ENCODE measurements around the gene C17orf100. TPM values are rescaled to one million over a fixed set of nuclear protein-coding genes. Genes with fewer than 3 reads are reported as not detected.
"Not testable (repeated sequence)": the region's sequence is repeated elsewhere in the genome, so short reads cannot be mapped to it uniquely, and the experiment has no call there.

C17orf100 gene
- total RNA-seq, 2 experiments from 2014 or later = 1.5 TPM

GRCh38 chr17:6663200-6663599 is 11.6 kb downstream of the C17orf100 start:
- CTCF ChIA-PET, POLR2A ChIA-PET: not testable (repeated sequence)

- POLR2A ChIA-PET = no interaction called here
- CTCF ChIA-PET = interaction anchor here (0.8 to 1.2 kb wide), 5 partner anchors 16 to 178 kb away, joined by 3 read pairs; no protein-coding TSS in a partner anchor
These were observed 14.5 kb downstream of the C17orf100 start for GRCh38 chr17:6666077-6666521.

GRCh38 chr17:6666557-6666956 is 15.0 kb downstream of the C17orf100 start:
- ChIA-PET CTCF (interaction anchor here (0.7 to 1.2 kb wide), 6 partner anchors 16 to 177 kb away, joined by 3 read pairs; no protein-coding TSS in a partner anchor), POLR2A (no interaction called here)

- ChIA-PET CTCF (interaction anchor here (0.7 to 1.0 kb wide), 2 partner anchors 132 to 243 kb away, joined by 3 to 5 read pairs; no protein-coding TSS in a partner anchor), POLR2A (no interaction called here)
These were observed 16.0 kb downstream of the C17orf100 start for GRCh38 chr17:6667516-6667915.

GRCh38 chr17:6668219-6668618 is 16.7 kb downstream of the C17orf100 start:
- ChIA-PET CTCF (interaction anchor here (1.0 to 1.5 kb wide), 2 partner anchors 132 to 242 kb away, joined by 4 to 5 read pairs; no protein-coding TSS in a partner anchor), POLR2A (no interaction called here)

GRCh38 chr17:6668727-6669425 is 17.3 kb downstream of the C17orf100 start:
- ChIA-PET POLR2A (no interaction called here), CTCF (interaction anchor here (1.0 to 1.5 kb wide), 3 partner anchors 130 to 241 kb away, joined by 3 to 5 read pairs (median 4); no protein-coding TSS in a partner anchor)

GRCh38 chr17:6669479-6670212 is 18.1 kb downstream of the C17orf100 start:
- POLR2A ChIA-PET = no interaction called here
- CTCF ChIA-PET = interaction anchor here (1.5 kb wide), 2 partner anchors 129 to 131 kb away, joined by 3 to 4 read pairs; no protein-coding TSS in a partner anchor

GRCh38 chr17:6670571-6670970 is 19.0 kb downstream of the C17orf100 start:
- POLR2A ChIA-PET = no interaction called here
- CTCF ChIA-PET = interaction anchor here (0.7 to 1.4 kb wide), 3 partner anchors 8 to 1353 kb away, joined by 3 read pairs; no protein-coding TSS in a partner anchor

- CTCF ChIA-PET = interaction anchor here (1.3 to 1.4 kb wide), 2 partner anchors 9 to 12 kb away, joined by 3 read pairs; no protein-coding TSS in a partner anchor
- POLR2A ChIA-PET = no interaction called here
These were observed 19.4 kb downstream of the C17orf100 start for GRCh38 chr17:6670999-6671398.

GRCh38 chr17:6671431-6671830 is 19.9 kb downstream of the C17orf100 start:
- POLR2A ChIA-PET = no interaction called here
- CTCF ChIA-PET = interaction anchor here (1.3 to 1.4 kb wide), 2 partner anchors 9 to 12 kb away, joined by 3 read pairs; no protein-coding TSS in a partner anchor

GRCh38 chr17:6674586-6674985 is 23.0 kb downstream of the C17orf100 start:
- ChIA-PET POLR2A (no interaction called here), CTCF (no interaction called here)

GRCh38 chr17:6675201-6675825 is 23.8 kb downstream of the C17orf100 start:
- CTCF ChIA-PET = no interaction called here
- POLR2A ChIA-PET = no interaction called here

GRCh38 chr17:6676802-6677157 is 25.2 kb downstream of the C17orf100 start:
- ChIA-PET POLR2A (no interaction called here), CTCF (interaction anchor here (0.6 kb wide), 1 partner anchor 40 kb away, joined by 3 read pairs; no protein-coding TSS in a partner anchor)

GRCh38 chr17:6677158-6677831 is 25.7 kb downstream of the C17orf100 start:
- POLR2A ChIA-PET = no interaction called here
- CTCF ChIA-PET = no interaction called here

- CTCF ChIA-PET = no interaction called here
These were observed 26.4 kb downstream of the C17orf100 start for GRCh38 chr17:6677946-6678345.

GRCh38 chr17:6679241-6679640 is 27.7 kb downstream of the C17orf100 start:
- ChIA-PET CTCF (no interaction called here), POLR2A (no interaction called here)

More at GRCh38 chr17:6677946-6678345, 26.4 kb downstream of the C17orf100 start:
- POLR2A ChIA-PET = no interaction called here

GRCh38 chr17:6681176-6681575 is 29.6 kb downstream of the C17orf100 start:
- POLR2A ChIA-PET = no interaction called here
- CTCF ChIA-PET = no interaction called here

GRCh38 chr17:6681671-6682070 is 30.1 kb downstream of the C17orf100 start:
- CTCF ChIA-PET = no interaction called here
- POLR2A ChIA-PET = no interaction called here

- POLR2A ChIA-PET = no interaction called here
- CTCF ChIA-PET = interaction anchor here (1.6 kb wide), 1 partner anchor 11 kb away, joined by 3 read pairs; no protein-coding TSS in a partner anchor
These were observed 30.8 kb downstream of the C17orf100 start for GRCh38 chr17:6682339-6682738.
